NCI-H146 treated with DMSO at 0.1 percent for 48 hours (cell line): Measurements from ENCODE around the gene APOD.

Experiments used
- DNase-seq: peaks from one replicate; lab custom pipeline; 2025; ENCODE audit not compliant: unreplicated experiment; lab: John Stamatoyannopoulos, UW

The APOD gene

GRCh38 chr3:195531683-195532082 lies 52.1 kb downstream of the APOD start:
- no peak for DNase-seq

DNA sequence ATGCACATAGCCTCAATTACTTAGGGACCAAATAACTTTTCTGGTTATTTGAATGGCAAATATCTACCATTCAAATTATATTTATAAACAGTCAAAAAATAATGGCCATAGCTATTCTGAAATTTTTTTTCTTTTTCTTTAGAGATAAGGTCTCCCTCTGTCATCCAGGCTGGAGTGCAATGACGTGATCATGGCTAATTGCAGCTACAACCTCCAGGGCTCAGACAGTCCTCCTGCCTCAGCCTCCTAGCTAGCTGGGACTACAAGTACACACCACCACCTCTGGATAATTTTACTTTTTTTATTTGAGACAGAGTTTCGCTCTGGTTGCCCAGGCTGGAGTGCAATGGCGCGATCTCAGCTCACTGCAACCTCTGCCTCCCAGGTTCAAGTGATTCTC lies 57.2 kb downstream of the APOD start:
- DNase-seq = no peak

DNA sequence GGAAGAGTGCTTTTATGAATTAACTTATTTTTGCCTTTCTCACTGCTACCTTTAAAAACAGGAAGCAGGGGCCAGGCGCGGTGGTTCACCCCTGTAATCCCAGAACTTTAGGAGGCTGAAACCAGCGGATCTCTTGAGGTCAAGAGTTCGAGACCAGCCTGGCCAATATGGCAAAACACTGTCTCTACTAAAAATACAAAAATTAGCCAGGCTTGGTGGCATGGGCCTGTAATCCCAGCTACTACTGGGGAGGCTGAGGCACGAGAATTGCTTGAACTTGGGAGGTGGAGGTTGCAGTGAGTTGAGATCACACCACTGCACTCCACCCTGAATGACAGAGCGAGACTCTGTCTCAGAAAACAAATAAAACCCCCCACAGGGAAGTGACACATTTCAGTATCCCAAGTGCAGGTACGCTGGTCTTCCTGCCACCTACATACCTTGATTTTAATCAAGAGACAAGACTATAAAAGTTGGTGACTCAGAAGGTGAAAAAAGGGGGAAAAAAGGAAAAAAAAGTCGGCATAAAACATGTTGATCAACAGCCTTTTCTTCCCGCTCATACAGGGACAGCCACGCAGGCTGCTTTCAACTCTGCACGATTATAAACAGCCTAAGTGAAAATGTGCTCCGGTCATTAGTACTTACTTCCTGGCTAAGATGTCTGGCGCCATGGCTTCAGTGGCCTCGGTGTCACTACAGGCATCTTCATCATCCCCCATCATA lies 59.4 kb downstream of the APOD start:
- DNase-seq = no peak

GRCh38 chr3:195522254-195523023 lies 61.3 kb downstream of the APOD start:
- DNase-seq = peak; percentile 26
